ENCODE results near the gene PLCD4.
A peak's percentile ranks its signal among the peaks of the same experiment; 100 is the strongest.

The PLCD4 gene

DNA sequence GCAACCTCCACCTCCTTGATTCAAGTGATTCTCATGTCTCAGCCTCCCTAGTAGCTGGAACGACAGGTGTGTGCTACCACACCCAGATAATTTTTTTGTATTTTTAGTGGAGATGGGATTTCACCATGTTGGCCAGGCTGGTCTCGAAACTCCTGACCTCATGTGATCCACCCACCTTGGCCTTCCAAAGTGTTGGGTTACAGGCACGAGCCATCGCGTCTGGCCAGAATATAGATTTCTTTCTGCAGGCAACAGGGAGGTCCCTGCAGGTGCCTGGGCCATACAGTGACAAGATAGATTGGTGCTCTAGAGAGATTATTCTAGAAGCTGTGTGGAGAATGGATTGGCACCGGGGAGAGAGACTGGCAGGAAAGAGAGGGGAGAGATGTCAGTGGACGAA lies 13.3 kb downstream of the PLCD4 start:
- DNase-seq (ENCODE audit: low read depth): no peak

DNA sequence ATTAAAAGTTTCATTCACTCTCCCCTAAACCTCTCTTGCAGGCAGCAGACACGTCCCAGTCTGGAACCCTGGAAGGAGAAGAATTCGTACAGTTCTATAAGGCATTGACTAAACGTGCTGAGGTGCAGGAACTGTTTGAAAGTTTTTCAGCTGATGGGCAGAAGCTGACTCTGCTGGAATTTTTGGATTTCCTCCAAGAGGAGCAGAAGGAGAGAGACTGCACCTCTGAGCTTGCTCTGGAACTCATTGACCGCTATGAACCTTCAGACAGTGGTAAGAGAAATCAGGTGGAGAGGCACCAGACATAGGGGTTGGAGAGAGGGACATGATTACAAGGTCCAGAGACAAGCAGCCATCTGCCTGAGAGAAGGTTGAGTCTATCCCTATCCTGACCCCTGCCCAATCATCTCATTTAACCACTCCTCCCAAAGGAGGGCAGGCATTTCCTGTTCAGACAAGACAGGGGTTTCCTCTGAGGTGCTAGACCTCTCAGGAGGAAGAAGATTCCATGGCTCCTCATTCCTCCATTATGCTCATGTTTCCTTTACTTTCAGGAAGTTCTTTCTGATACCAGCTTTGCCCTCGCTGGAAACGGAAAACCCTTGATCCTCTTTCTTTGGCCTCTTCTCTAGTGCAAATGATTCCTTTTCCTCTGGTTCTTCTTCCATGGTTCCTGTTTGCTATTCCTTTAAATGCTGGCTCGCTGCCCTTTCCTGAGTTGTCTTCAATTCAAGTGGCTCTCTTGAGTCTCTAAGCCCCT lies 15.1 kb downstream of the PLCD4 start:
- DNase-seq (ENCODE audit: low read depth): no peak

DNA sequence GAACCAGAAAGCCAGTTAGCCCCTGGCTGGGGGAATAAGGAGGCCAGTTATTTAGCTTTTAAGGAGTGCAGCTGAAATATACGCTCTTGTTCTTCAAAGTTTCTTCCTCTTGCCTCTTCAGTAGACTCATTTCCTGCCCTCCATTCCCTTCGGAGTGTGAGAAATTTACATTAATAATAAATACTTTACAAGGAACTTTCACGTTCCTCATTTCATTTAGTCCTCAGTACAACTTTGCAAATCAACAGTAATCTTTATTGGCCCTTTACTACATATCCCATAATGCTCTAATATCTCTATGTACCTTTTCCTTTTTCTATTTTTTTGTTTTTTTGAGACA lies 15.6 kb downstream of the PLCD4 start:
- DNase-seq (ENCODE audit: low read depth): no peak

DNA sequence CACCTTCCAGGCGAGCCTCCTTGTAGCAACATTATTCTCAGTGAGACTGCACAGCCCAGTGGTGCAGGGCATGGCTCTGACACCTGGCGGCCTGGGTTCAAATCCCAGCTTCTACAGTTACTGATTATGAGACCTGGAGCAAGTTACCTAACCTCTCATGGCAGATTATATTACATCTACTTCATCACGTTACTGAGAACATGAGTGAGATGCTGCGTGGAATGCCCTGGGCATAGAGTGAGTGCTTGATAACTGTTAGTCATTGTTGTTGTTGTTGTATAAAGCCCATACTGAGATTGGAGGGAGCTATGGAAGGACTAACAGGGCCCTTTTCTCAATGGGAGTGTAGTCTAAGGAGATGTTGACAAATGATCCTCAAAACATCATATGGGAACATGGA lies 18.7 kb downstream of the PLCD4 start:
- no peak for DNase-seq (ENCODE audit: low read depth)

DNA sequence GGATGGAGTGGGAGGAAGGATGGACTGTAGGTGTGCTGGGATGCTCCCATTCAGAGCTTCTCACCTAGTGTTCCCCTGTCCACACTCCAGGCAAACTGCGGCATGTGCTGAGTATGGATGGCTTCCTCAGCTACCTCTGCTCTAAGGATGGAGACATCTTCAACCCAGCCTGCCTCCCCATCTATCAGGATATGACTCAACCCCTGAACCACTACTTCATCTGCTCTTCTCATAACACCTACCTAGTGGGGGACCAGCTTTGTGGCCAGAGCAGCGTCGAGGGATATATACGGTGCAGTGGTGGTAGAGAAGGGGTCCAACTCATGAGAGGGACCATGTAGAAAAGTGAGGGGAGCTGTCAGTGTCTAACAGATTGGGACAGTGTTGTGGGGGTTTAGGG lies 20.2 kb downstream of the PLCD4 start:
- no peak for DNase-seq (ENCODE audit: low read depth)

DNA sequence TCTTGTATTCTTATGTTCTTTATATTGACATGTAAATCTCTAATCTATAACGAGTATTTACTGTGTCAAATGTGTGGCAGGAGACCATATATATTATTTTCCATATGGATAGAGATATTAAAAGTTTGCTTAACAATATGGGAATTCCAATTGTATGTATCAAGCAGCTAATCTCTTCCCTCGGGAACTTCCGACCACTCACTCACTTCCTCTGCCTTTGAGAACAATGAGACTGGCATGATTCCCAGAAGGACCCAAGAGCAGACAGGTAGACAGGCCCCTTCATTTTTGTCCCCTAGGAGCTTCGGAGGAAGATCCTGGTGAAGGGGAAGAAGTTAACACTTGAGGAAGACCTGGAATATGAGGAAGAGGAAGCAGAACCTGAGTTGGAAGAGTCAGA lies 24.1 kb downstream of the PLCD4 start:
- DNase-seq (ENCODE audit: low read depth): no peak

DNA sequence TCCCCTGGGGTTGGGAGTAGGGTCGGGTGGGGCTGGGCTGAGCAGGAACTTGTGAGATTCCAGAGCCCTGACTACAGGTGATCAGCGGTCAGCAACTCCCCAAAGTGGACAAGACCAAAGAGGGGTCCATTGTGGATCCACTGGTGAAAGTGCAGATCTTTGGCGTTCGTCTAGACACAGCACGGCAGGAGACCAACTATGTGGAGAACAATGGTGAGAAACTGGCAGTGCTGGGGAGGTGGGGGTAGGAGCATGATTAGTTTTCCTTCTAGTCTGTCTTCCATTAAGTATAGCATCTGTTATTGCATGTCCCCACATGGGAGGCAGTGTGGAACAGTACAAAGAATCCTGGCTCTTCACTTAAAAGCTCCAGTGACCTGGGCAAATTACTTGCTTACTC lies 28.0 kb downstream of the PLCD4 start:
- DNase-seq (ENCODE audit: low read depth): no peak

DNA sequence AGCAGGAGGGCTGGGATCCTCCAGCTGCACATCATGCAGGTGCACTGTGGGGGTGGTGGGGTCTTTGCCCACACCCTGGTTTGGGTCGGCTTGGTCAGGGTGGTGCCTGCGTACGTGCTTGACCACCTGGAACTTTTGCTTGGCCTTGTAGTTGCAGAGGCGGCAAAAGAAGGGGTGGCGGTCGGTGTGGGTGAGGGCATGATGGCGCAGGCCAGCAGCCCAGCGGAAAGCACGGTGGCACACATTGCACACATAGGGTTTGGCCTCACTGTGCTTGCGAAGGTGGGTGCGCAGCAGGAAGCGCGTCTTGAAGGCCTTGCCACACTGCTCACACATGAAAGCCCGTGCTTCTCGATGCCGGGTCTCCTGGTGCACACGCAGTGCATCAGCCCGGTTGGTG lies 30.7 kb downstream of the PLCD4 start:
- no peak for DNase-seq (ENCODE audit: low read depth)

DNA sequence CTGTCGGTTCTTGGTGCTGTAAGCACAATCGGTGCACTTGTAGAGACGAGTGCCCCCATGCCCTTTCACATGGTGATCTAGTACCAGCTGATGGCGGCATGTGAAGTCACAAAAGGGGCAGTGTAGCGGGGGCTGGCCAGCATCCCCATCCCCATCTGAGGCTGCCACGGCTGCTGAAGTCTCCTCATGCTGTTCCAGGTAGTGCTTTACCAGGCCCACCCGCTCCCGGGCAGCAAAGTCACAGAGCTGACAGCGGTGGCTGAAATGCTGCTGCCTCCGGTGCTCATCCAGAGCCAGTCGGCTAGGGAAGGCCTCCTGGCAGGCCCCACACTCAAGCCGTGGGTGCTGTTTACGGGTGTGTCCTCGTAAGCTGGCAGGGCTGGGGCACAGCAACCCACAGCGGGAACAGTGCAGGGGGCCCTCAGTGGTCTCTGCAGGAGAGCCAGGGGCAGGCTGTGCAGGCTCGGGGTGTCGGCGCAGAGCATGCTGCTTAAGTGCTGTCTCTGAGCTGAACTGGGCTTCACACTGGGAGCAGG lies 34.5 kb downstream of the PLCD4 start:
- no peak for DNase-seq (ENCODE audit: low read depth)

DNA sequence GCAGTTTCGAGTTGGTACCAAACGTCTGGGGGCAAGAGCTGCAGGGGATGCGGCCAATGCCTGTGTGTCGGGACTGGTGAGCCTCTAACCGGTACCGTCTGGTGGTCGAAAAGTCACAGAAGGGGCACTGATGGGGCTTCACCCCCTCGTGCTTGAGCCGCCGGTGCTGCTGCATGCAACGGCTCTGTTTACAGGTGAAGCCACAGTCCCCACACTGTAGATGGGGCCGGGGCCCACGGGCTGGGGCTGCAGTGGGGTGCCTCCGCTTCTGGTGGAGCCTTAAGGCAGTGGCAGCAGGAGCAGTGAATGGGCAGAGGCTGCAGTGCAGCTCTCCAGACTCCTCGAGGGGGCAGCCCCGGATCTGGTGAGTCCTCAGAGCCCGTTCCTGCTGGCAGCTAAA lies 35.1 kb downstream of the PLCD4 start:
- no peak for DNase-seq (ENCODE audit: low read depth)

DNA sequence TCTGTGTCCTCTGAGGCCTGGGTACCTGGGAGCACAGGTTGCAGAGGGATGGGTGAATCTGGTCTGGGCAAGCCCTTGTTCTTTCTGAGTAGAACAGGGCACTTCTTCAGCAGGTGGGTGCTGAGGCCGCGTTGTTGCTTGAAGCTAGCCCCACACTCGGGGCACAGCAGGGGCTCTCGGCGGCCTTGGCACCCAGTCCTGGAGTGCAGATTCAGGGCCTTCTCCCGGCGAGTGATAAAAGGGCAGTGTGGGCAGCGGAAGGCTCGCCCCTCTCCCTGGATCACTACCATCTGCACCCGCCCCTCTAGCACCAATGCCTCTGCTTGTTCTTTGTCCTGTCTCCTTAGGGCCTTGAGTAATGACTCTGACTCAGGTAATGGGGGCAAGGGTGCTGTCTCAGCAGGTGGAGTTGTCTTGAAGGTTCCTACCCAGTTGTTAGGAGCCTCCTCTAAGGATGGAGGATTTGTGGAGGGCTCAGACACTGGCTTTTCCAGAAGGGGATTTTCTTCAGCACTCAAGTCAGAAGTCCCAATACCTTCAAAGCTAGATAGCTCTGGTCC lies 36.1 kb downstream of the PLCD4 start:
- DNase-seq (ENCODE audit: low read depth): no peak

DNA sequence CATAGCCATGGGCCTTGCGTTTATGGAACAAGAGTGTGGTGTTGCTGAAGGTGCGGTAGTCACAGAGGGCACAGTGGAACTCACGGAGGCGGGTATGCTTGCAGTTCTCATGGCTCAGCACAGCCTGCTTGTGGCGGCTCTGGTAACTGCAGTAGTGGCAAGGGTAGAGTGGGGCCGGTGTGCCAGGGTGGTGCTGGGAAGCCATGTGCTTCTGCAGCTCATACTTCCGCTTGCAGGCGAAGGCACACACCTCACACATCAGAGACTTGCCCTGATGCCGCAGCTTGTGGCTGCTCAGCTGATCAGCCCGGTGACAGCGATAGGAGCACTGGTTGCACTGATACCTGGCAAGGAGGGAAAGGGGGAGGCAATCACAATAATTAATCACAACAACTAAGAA lies 37.0 kb downstream of the PLCD4 start:
- DNase-seq (ENCODE audit: low read depth): no peak

DNA sequence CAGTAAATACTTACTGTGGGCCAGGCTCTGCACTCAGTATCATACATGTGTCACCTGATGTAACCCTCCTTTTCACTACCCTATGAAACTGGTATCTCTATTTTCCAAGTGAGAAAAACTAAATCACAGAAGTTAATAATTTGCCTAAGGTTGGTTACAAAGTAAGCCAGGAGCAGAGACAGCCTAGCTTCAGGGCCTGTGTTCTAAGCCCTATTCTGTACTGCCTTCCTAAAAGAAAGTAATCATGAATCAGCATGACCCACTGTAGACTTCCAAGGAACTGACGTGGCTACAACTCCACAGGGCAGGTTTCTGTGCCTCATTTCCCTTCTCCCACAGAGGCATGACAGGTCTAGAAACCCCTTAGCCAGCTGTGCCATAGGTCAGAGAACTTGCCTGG lies 37.4 kb downstream of the PLCD4 start:
- no peak for DNase-seq (ENCODE audit: low read depth)

DNA sequence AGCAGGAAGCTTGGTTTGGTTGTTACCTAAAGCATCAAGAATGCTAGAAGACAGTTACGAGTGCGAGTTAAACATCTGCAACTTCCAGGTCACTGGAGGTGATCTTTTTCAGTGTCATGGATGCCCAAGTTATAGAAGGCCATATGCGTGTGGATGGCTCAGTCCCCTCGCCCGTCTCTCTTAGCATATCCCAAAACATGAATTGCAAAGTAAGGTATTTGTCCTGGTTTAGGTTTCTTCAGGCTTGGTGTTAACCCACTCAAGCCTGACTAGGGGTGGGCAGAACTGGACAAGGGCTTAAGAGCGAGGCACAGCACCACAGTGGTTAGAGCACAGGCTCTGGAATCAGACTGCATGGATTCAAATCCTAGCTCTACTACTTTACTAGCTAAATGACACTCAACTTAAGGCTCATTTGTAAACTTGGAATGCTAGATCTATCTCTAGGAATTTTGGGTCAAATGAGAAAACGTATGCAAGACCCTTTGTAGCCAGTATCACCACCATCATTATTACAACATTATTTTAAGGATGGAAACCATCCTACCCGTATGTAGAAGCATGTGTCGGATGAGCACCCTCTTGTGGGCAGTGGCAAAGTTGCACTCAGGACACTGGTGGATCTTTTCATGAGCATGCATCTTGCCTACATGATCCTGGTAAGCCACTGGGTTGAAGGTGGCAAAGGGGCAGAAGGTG lies 40.5 kb downstream of the PLCD4 start:
- DNase-seq (ENCODE audit: low read depth): peak; percentile 35

DNA sequence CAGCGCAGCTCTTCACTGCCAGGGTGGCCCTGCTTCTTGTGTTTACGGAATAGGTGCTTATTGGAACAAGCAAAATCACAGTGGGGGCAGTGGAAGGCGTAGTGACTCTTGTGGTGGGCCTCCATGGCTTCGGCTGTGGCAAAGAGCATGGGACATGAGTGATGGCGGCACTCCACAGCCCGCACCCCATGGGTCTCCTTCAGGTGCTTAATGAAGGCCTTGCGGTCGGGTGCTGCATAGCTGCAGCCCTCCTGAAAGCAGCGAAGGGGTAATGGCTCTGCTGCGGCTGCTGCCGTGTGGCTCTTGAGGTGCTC lies 41.0 kb downstream of the PLCD4 start:
- DNase-seq (ENCODE audit: low read depth): no peak

DNA sequence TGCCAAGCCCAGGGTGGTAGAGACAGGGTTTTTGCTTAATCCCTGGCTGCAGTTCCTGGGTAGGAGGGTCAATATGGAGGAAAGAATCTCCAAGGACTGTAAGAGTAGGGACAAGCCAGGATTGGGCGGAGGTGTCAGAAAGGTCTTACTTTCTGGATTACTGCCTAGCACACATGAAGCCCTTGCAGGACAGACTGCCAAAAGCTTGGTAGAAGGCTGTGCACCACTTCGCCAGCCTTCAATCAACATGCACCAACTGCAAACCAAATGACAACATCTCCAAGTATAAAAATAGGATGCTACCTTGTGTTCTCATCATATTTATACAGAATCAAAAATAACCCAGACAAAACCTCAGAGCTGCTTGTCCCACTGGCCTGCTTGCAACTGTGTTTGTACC lies 48.1 kb downstream of the PLCD4 start:
- DNase-seq (ENCODE audit: low read depth): no peak

DNA sequence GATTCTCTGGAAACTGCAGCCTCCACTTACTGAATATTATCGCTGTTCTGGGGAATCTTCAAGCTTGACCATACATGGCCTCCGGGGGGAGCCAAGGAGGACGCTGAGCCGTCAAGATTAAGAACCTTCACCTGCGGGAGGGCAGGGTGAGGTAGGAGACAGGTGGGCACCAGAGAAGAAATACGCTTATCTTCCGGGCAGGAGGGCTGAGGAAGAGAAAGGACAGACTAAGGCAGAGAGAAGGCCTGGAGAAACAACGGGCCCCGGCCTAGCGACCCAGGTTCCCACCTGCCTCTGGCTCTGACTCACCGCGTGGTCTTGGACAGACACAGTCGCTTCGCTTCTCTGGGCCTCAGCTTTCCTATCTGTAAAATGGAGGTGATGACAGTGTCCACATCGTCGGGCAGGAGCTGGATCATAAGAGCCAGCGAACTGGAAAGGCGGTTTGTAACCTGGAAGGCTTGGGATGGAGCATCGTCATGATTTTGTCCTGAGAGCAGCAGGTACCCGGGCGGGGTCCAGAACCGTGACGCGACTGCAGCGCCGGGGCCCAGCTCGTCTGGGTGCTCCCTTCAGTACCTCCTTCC lies 51.1 kb downstream of the PLCD4 start:
- DNase-seq (ENCODE audit: low read depth): no peak

DNA sequence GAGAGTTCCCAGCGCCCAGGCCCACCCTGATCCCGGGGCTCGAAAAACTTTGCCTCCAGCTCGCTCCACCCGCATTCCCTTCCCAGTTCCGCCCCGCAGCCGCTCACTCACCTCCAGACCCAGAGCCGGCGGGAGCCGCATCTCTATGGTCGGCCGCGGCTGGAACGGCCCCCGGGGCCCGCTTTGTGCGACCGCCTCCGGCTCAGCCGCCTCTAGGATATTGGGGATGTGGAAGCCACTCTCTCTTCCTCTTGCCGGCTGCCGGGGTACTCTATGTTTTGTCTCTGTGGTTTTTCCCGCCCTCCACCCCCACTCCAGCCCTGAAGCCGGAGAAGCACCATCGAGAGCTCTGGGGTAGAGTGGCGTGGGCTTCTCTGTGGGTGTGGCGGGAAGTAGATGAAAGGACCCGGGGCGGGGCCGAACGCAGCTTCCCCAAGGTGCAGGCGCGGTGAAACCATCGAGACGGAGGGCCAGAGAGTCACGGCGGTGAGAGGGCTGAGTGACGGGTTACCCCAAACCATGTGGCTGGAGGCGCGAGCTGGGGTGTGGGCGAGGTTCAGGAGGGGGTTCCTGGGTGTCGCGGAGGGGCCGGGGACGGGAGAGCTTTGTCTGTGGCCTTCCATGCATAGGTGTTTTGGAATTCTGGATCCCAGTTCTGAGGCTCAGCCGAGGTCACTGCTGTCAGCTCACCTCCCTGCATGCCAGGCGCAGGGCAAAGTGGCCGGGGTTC lies 51.7 kb downstream of the PLCD4 start, which contains the start of the genes BCS1L and ZNF142:
Gene BCS1L (plus strand): TSS at position 426 of the 730 bp plus-strand sequence. CDS start 1,305 bp downstream, outside the sequence.
Gene ZNF142 (minus strand): TSS at position 366 of the 730 bp plus-strand sequence. CDS start 3,194 bp downstream, outside the sequence.
- peak; percentile 89 for DNase-seq (ENCODE audit: low read depth)

DNA sequence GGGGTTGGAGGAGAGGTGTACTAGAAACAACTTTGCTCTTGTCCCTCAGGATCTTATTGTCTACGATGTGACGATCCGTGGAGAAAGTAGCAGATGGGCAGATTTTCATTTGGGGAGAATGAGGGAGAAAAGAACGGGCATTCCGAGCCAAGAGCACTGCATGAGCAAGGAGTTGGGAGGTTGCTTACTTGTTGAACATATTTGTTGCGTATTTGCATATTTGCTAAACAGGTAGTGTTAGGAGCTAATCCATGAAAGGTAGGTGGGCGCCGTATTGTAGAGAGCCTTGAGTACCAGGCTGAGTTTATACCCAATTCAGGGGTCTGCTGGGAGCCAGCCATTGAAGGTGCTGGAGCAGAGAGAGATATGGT lies 52.3 kb downstream of the PLCD4 start:
- no peak for DNase-seq (ENCODE audit: low read depth)

DNA sequence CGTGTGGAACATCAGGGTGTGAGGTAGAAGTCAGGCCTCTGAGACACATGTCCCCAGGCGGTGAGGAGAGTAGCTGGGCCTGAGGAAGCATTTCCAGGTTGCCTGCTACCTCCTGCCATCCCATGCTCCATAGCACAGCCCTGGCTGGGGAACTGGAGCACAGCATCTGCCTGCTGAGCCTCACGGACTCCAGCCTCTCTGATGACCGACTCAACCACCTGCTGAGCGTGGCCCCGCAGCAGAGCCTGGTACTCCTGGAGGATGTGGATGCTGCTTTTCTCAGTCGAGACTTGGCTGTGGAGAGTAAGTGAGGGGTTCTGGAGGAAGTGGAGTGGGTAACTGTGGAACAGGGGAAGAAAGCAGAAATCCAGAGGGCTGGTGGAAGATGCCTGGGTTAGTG lies 54.7 kb downstream of the PLCD4 start:
- no peak for DNase-seq (ENCODE audit: low read depth)

DNA sequence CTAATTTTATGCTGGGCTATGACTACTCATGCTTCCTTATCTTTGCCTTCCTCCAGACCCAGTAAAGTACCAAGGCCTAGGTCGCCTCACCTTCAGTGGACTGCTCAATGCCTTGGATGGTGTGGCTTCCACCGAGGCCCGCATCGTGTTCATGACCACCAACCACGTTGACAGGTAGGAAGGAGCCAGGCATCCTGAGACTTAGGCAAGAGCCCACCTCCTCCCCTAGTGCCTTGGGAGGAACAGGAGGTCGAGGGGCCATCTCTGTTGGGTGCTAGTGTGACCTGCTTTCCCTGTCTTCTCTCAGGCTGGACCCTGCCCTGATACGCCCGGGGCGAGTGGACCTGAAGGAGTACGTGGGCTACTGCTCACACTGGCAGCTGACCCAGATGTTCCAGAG lies 55.1 kb downstream of the PLCD4 start:
- DNase-seq (ENCODE audit: low read depth): no peak

DNA sequence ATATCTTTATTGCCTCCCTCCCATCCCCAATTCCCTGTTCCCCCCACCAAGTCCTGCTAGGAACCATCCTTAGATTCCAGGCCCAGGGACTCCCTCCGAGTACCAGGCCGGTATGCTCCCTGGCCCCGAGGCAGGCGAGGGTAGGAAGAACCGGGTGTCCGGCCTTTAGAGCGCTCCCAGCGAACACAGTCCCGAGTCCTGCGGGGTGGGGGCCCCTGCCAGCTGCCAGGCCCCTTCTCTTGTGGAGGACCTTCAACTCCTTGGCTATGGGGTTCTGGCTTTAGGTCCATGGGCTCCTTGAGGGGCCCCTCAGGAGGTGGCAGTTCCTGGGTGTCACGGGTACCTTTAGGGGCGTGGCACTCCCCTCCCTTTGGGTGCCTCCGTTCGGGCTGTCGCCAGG lies 56.2 kb downstream of the PLCD4 start:
- no peak for DNase-seq (ENCODE audit: low read depth)

All from activated T-cell treated with anti-CD3 and anti-CD28 coated beads for 1 hour (primary cell).